ENCODE measurements around the gene HACE1. TPM values are rescaled to one million over a fixed set of nuclear protein-coding genes. Genes with fewer than 3 reads are reported as not detected.
"Not testable (repeated sequence)": the region's sequence is repeated elsewhere in the genome, so short reads cannot be mapped to it uniquely, and the experiment has no call there.

The HACE1 gene, protein sequence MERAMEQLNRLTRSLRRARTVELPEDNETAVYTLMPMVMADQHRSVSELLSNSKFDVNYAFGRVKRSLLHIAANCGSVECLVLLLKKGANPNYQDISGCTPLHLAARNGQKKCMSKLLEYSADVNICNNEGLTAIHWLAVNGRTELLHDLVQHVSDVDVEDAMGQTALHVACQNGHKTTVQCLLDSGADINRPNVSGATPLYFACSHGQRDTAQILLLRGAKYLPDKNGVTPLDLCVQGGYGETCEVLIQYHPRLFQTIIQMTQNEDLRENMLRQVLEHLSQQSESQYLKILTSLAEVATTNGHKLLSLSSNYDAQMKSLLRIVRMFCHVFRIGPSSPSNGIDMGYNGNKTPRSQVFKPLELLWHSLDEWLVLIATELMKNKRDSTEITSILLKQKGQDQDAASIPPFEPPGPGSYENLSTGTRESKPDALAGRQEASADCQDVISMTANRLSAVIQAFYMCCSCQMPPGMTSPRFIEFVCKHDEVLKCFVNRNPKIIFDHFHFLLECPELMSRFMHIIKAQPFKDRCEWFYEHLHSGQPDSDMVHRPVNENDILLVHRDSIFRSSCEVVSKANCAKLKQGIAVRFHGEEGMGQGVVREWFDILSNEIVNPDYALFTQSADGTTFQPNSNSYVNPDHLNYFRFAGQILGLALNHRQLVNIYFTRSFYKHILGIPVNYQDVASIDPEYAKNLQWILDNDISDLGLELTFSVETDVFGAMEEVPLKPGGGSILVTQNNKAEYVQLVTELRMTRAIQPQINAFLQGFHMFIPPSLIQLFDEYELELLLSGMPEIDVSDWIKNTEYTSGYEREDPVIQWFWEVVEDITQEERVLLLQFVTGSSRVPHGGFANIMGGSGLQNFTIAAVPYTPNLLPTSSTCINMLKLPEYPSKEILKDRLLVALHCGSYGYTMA
- 10 to 100 TPM; 12.0 to 12.5 TPM for total RNA-seq

DNA sequence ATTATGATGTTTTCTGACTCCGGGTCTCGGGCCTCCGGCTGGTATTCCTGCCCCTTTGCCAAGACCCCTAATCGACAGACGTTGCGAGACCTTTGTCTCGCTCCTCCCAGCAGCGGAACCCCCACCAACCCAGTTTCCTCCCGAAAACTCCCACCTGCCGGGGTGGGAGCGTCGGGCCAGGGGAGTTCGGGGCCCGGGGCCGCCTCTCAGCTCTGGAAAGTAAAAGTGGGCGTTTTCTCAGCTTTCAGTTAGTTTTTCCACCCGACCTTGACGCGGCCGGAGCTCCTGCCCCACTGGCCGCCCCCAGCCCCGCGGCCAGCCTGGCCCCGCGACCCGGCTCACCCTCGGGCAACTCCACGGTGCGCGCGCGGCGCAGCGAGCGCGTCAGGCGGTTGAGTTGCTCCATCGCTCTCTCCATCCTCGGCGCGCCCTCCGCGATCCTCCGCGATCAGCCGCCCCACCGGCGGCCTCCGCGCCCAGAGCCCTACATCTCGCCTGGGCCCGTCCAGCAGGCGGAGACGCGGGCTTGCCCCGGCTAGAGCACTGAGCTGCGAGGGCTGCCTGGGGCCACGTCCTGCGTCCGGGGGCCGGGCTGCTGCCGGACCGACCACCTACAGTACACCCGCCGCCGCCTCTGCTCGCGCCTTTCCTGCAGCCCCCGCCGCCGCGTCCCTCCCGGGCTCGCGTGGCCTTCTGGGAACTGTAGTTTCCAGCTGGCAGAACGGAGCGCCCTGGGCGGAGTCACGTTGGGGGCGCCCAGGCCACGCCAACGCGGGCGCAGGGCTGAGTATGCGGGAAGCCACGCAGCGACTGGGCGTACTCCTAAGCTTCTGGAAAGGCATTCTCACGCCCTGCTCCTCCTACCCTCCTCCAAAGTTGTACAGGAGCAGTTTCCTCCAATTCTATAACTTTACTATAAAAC is at the start of gene HACE1:
HACE1 (minus strand) TSS at position 695 of the 922 bp plus-strand sequence; CDS start at position 418, 277 bp downstream.
- CTCF ChIA-PET, result interaction anchor here (1.0 kb wide), 1 partner anchor 89 kb away, joined by 3 read pairs; no protein-coding TSS in a partner anchor
- POLR2A ChIA-PET, result interaction anchor here (0.5 to 1.1 kb wide), 2 partner anchors 70 to 183 kb away, joined by 3 to 4 read pairs; no protein-coding TSS in a partner anchor

DNA sequence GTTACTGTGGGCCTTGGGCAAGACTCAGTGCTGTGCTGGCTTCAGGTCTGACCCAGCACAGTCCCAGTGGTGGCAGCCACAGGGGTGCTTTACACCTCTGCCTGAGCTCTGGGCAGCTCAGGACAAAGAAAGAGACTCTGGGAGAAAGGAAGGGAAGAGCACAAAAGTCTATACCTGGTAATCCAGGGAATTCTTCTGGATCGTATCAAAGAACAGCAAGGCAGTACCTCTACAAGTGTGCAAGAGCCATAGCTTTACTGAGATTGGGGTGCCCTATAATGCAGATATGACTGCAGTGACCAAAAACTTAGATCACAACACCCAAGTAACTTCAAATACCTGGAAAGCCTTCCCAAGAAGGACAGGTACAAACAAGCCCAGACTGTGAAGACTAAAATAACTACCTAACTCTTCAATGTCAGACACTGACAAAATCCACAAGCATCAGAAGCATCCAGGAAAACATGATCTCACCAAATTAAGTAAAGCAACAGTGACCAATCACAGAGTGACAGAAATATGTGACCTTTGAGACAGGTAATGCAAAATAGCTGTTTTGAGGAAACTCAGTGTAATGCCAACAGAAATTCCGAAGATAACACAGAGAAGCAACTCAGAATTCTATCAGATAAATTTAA is 49.3 kb upstream of the HACE1 start:
- CTCF ChIA-PET, result no interaction called here
- POLR2A ChIA-PET, result no interaction called here

DNA sequence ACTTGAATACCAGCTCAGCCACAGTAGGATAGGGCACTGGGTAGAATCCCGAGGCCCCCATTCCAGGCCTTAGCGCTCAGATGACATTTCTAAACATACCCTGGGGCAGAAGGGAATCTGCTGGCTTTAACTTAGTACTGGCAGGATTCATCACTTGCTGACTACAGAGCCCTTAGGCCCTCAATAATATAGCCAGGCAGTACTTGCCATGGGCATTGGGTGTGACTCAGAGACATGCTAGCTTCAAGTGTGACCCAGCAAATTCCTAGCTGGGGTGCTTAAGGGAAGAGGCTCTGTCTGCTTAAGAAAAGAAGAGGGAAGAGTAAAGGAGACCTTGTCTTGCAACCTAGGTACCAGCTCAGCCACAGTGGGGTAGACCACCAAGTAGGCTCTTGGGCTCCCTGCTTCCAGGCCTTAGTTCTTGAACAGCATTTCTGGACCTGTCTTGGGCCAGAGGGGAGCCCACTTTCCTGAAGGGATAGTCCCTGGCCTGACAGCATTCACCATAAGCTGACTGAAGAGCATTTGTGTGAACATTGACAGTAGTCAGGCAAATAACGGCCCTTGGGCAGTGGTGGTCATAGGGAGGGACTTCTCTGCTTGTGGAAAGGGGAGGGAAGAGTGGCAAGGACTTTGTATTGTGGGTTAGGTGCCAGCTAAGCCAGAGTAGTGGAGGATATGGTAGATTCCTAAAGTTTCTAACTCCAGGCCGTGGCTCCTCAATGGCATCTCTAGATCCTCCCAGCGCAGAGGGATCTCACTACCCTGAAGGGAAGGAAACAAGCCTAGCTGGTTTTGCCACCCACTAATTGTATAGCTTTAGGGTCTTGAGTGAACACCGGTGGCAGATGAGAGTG is 48.5 kb upstream of the HACE1 start:
- CTCF ChIA-PET, result no interaction called here
- POLR2A ChIA-PET, result no interaction called here

DNA sequence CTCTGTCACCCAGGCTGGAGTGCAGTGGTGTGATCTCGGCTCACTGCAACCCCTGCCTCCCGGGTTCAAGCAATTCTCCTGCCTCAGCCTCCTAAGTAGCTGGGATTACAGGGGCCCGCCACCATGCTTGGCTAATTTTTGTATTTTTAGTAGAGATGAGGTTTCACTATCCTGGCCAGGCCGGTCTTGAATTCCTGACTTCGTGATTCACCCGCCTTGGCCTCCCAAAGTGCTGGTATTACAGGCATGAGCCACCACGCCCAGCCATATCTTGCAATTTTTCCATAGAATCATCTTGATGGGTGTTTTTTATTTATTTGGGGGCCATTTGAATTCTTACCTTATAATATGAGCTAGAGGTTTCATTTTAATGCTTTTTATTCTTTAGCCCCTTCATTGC is 39.2 kb upstream of the HACE1 start:
- CTCF ChIA-PET, result not testable (repeated sequence)

DNA sequence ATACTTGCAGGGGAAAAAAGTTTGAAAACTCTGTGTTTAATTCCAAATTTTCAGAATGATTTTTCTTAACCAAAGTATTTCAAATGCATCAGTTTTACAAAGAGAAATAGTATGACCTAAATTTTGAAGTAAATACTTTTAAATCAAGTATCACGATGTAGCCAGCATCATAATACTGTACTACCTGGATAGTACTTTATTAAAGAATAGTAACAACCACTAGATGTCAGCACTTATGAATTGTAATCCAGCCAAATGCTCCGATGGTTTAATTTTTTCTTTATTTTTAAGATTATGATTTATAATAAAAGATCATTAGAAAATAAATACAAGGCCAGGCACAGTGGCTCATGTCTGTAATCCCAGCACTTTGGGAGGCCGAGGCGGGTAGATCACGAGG is 37.2 kb upstream of the HACE1 start:
- ChIA-PET POLR2A (no interaction called here), CTCF (no interaction called here)

More for the DNA sequence above, 39.2 kb upstream of the HACE1 start:
- POLR2A ChIA-PET, result not testable (repeated sequence)

DNA sequence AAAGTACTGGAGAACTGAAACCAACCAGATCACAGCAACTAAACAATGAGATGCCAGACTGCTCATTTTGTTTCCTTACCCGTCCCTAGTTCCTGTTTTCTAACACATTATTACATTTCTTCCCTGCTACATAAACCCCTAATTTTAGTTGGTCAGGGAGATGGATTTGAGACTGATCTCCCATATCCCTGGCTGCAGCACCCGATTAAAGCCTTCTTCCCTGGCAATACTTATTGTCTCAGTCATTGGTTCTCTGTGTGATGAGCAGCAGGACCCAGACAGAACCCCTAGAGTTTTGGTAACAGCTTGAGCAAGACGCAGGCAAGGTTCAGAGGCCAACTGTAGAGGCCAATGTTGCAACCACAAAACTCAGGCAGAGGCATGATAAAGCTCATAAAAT is 28.3 kb upstream of the HACE1 start:
- POLR2A ChIA-PET, result no interaction called here

DNA sequence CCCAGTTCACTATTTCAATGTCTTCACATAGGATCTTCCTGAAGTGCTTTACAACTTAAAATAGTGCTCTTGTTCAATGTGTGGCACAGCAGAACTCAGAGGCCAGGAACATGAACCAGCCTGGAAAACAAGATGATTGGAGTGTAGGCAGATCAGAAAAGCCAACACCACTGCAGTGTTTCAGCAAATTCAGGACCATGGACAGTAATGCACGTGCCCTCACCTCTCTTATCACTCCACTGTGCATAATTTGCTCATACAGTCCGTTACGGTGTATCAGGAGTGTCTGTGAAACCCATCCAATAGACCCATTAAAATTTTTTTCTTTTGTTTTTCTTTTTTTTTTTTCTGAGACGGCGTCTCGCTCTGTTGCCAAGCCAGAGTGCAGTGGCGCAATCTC is 27.6 kb upstream of the HACE1 start:
- CTCF ChIA-PET, result no interaction called here
- POLR2A ChIA-PET, result no interaction called here

More for the DNA sequence above, 28.3 kb upstream of the HACE1 start:
- CTCF ChIA-PET, result no interaction called here

DNA sequence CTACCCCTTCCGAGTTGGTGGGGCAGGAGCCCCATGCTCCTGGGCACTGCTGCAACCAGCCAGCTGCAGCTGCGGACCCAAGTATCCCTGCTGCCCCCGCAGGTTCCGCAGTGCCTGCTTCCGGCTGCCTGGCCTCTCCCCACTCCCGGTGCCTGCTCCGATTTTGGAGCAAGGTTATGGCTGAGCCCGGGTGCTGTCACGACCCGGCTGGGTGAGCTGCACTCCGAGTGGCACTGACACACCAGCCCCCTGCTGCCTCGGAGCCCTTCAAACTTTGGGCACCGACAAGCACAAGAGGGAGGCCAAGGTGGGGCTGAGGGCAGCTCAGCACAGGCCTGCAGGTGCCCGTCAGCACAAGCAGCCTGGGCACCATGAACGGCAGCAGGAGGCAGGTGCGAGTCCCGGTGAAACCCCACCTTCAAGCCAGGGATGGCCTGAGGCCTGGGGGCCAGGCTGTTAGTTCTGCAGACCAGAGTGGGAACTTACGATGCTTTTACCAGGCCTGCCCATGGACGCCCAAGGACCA is 25.9 kb upstream of the HACE1 start:
- ChIA-PET CTCF (no interaction called here), POLR2A (no interaction called here)

DNA sequence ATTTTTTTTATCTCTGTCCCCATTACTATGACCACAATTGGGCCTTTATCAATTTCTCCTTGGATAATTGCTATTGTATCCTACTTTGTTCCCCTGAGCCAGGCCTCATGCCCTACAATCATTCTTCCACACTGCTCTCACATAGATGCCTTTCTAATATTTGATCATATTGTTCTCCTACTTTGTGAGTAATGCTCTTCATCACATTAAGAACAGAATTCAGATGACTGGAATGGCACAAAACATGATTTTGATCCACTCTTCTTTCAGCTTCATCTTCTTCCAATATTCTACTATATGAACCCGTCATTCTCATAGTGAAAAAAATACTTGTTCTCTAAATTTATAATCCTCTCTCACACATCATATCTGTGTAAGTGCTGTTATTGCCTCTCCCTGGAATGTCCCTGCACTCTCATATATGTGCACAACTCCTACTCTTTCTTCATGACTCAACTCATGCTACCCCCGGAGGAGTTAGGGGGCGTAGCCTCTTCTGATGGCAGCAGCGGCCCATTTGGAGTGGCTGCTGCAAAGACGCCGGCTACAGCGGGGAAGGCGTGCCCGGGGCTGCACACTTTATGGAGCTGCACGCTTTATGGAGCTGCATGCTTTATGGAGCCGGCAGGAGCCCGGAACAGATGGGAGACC is 25.3 kb upstream of the HACE1 start:
- CTCF ChIA-PET, result no interaction called here
- POLR2A ChIA-PET, result no interaction called here

DNA sequence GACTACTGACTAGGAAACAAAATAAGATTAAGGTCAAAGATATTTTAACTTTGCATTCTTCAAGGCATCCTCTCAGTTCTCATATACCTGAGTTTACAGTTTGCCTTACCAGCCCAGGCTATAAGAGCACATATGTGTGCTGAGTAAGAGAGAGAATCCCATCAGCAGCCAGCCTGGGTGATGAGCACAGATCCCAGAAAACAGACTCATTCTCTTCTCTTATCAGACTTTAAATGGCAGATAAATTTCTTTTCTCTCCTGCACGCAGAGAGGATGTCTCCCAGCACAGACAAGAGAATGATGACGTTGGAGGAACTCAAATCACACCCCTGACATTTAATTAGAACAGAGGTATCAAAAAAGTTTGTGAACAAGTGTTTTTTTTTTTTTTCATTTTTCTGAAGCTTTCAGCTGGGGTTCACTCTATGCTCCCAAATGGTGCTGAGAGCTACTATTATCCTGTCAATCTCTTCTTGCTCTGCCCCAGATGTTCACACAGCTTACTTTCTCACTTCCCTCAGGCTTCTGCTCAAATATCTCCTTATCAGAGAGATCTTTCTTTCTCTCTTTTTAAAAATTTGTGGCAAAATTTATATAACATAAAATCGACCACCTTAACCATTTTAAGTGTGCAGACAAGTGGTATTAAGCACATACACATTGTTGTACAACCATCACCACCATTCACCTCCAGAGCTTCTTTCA is 22.4 kb upstream of the HACE1 start:
- ChIA-PET CTCF (no interaction called here), POLR2A (no interaction called here)

DNA sequence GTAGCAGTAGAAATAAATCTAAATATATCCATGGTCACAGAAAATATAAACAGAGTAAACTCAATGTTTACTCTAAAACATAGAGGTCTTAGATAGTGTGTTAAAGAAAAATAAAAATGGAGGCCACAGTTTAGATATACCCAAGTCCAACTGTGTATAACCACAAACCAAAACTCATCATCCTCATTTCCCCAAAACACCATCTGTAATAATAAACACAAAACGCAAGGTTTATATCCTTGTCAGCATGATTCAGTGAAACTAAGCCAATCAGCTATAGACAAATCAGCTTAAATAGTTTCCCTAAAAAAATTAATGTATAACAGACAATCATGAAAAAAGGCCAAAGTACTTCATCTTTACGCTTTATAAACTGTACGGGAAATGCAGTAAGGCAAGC is 2.7 kb upstream of the HACE1 start:
- ChIA-PET POLR2A (no interaction called here), CTCF (no interaction called here)

DNA sequence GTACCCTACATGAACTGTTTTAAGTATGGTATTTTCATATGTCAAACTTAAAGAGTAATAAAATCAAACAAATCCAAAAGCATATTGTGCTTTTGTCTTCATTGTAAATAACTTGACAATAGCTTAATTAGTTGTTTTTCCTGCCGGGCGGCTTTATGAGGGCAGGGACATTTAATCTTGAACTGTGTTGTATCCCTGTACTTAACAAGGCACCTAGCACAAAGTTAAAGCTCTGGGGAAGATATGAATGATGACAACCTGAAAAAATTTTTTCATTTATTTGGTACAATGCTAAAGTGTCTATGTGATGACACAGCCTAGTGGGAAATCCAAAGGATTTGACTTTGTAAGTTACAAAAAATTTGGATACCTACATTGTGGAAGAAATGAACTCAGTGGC is 502 bp upstream of the HACE1 start:
- POLR2A ChIA-PET, result no interaction called here
- CTCF ChIA-PET, result no interaction called here

DNA sequence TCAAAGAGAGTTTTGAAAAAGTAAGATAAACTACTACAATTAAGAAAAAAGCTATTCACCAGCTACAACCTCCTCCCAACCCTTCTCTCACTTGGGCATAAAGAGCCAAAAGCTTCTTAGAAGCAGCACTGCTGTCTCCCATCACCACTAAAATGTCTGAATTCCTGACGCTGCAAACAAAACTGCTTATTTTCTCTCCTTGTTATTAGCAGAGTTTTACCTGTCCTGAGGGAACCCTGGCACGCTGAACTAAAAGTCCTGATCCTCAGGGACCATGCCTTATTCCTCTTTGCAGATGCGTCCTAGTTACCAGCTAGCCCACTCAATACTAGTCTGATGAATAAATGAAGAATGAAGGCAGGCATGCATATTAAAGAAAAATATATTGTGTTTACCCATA is 1.1 kb downstream of the HACE1 start:
- ChIA-PET POLR2A (interaction anchor here (1.1 kb wide), 1 partner anchor 69 kb away, joined by 4 read pairs; no protein-coding TSS in a partner anchor), CTCF (interaction anchor here (1.0 kb wide), 1 partner anchor 88 kb away, joined by 3 read pairs; no protein-coding TSS in a partner anchor)

DNA sequence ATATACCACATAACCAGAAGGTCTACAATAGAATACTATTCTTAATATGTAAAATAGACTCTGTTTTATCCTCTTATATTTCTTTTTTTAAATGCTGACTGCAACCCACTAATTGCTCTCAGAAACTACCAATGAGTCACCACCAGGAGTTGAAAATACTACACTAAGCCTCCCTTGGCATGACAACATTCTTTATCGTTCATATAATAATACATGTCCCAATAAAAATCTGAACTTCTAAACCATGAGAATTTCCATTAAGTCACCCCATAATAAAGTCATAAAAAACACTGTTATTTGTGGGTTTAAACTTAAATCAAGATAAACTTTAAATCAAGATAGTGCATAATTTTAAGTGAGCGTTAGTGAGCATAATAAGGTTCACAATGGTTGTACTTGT is 4.2 kb downstream of the HACE1 start:
- ChIA-PET CTCF (no interaction called here), POLR2A (no interaction called here)

DNA sequence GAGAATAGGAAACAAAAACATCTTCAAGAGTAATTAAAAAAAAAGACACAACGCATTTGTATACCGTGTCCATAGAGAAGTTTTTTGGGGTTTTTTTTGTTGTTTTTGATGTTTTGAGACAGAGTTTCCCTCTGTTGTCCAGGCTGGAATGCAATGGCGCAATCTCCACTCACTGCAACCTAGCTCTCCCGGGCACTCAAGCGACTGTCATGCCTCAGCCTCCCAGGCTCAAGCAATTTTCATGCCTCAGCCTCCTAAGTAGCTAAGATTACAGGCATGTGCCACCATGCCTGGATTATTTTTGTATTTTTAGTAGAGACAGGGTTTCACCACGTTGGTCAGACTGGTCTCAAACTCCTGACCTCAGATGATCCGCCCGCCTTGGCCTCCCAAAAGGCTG is 12.0 kb downstream of the HACE1 start:
- CTCF ChIA-PET, POLR2A ChIA-PET: not testable (repeated sequence)

DNA sequence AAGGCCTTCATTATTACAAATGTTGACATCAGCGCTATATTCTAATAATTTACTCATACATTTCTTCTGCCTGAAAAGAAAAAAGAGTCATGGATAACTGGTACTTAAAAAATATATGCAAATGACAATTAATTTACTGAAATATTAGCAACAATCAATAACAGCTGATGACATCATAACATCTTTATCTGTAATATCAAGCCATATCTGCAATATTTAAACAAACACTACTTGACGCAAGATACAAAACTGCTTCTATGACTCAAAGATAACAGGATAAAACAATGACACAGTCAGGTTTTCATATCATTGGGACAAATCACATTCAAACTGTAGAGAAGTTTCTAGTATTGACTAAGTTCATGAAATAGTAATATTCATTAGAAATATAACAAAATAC is 16.5 kb downstream of the HACE1 start:
- CTCF ChIA-PET, result no interaction called here
- POLR2A ChIA-PET, result no interaction called here

DNA sequence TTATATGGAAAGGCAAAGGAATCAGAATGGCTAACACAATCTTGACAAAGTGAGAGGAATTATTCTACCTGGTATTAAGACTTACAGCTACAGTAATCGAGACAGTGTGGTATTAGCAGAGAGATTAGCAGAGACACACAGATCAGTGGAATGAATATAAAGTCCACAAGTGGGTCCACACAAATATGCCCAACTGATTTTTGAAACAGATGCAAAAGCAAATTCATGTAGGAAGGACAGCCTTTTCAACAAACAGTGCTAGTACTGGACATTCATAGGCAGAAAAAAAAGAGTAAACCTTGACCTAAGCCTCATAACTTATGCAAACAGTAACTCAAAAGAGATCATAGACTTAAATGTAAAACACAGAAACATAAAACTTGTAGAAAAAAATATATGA is 22.6 kb downstream of the HACE1 start:
- POLR2A ChIA-PET, result no interaction called here
- CTCF ChIA-PET, result no interaction called here

Measured in activated CD8-positive, alpha-beta memory T cell treated with anti-CD3 and anti-CD28 coated beads for 36 hours (primary cell).